H1 (cell line): ENCODE measurements around the gene COL25A1. TPM values are rescaled to one million over a fixed set of nuclear protein-coding genes. Genes with fewer than 3 reads are reported as not detected.

Source experiments
- CTCF ChIA-PET: fragments of 300-600 bp; sonication (Branson Sonifier 250); formaldehyde crosslinking; loops from one replicate; lab custom pipeline; 2021; ENCODE audit not compliant: partially characterized antibody; lab: Charles Lee
- POLR2A ChIA-PET: fragments of 300-600 bp; sonication (Branson Sonifier 250); formaldehyde crosslinking; loops from one replicate; lab custom pipeline; 2021; ENCODE audit warnings: inconsistent platforms; ENCODE audit not compliant: partially characterized antibody; lab: Charles Lee
- DNase-seq, 2 experiments: peaks; one replicate each; pipeline versions ENCODE4 v3.0.0 to v3.0.0-alpha.2; 2010 to 2022; ENCODE audit warnings: low spot score in 2 of 2, low read depth in 1 of 2, mixed read lengths in 1 of 2
- FAIRE-seq: peaks from 2 replicates; lab custom pipeline; 2011; peaks lifted over from hg19 to GRCh38; lab: Jason Lieb, UNC
- H2AFZ ChIP-seq: 2 replicates; pipeline ENCODE4 v1.8.1; 2012; ENCODE audit warnings: low read length, inconsistent platforms
- H2AK5ac ChIP-seq: 2 replicates; pipeline ENCODE4 v1.6.1; 2013; ENCODE audit warnings: low read depth, low read length
- H2BK120ac ChIP-seq: replicated peaks from 2 replicates; pipeline ENCODE3; 2013; ENCODE audit warnings: low read depth, low read length, inconsistent platforms
- H2BK12ac ChIP-seq: 2 replicates; pipeline ENCODE4 v1.6.1; 2013; ENCODE audit warnings: low read depth, low read length
- H2BK15ac ChIP-seq: 2 replicates; pipeline ENCODE4 v1.6.1; 2013; ENCODE audit warnings: low read length
- H2BK20ac ChIP-seq: 2 replicates; pipeline ENCODE4 v1.6.1; 2013; ENCODE audit warnings: low read length
- H2BK5ac ChIP-seq: 2 replicates; pipeline ENCODE4 v1.6.1; 2013; ENCODE audit warnings: low read depth, low read length
- H3K14ac ChIP-seq: 2 replicates; pipeline ENCODE4 v1.6.1; 2013; ENCODE audit warnings: inconsistent platforms; ENCODE audit not compliant: insufficient read length
- H3K18ac ChIP-seq: 2 replicates; pipeline ENCODE4 v1.6.1; 2013; ENCODE audit warnings: low read length; ENCODE audit errors: extremely low read depth
- H3K23ac ChIP-seq: 2 replicates; pipeline ENCODE4 v1.6.1; 2013; ENCODE audit warnings: inconsistent platforms; ENCODE audit not compliant: insufficient read length
- H3K23me2 ChIP-seq: 2 replicates; pipeline ENCODE4 v1.6.1; 2013; ENCODE audit warnings: low read depth, low read length
- H3K27ac ChIP-seq: 2 replicates; pipeline ENCODE4 v1.6.1; 2011; ENCODE audit warnings: low read depth, low read length, inconsistent platforms
- H3K27me3 ChIP-seq, 4 experiments: replicated peaks in 1 of 4; 1 replicate in 1 of 4; 2 replicates in 3 of 4; pipeline versions ENCODE4 v1.6.1 to v1.8.1; 2011 to 2013; ENCODE audit warnings: low read length in 3 of 4, mild to moderate bottlenecking in 3 of 4, inconsistent platforms in 2 of 4, mixed read lengths in 2 of 4, moderate library complexity in 1 of 4; ENCODE audit not compliant: control insufficient read depth in 3 of 4, insufficient read depth in 3 of 4; ENCODE audit errors: extremely low read depth in 1 of 4
- H3K36me3 ChIP-seq, 4 experiments: 2 replicates each; pipeline versions ENCODE4 v1.6.1 to v1.8.1; 2011 to 2013; ENCODE audit warnings: mild to moderate bottlenecking in 4 of 4, low read length in 3 of 4, moderate library complexity in 2 of 4, control low read depth in 1 of 4, inconsistent platforms in 1 of 4; ENCODE audit not compliant: insufficient read depth in 4 of 4, control insufficient read depth in 2 of 4
- H3K4ac ChIP-seq: replicated peaks from 2 replicates; pipeline ENCODE3; 2013; ENCODE audit warnings: low read length, low read depth, mixed read lengths, inconsistent platforms; ENCODE audit not compliant: insufficient read length
- H3K4me1 ChIP-seq, 4 experiments: replicated peaks in 1 of 4; 1 replicate in 1 of 4; 2 replicates in 3 of 4; pipeline versions ENCODE4 v1.6.1 to v1.8.1; 2011 to 2013; ENCODE audit warnings: low read length in 3 of 4, inconsistent platforms in 2 of 4, mixed read lengths in 1 of 4; ENCODE audit not compliant: insufficient read depth in 4 of 4, control insufficient read depth in 3 of 4
- H3K4me2 ChIP-seq, 2 experiments: 2 replicates each; pipeline versions ENCODE4 v1.6.1 to v1.8.1; 2011 to 2013; ENCODE audit warnings: low read depth in 2 of 2, low read length in 2 of 2, control low read depth in 1 of 2, inconsistent platforms in 1 of 2, mild to moderate bottlenecking in 1 of 2; ENCODE audit not compliant: insufficient read depth in 1 of 2
- H3K4me3 ChIP-seq, 4 experiments: fragments of 200-600, 300-600 bp in 1 of 4; sonication (generic), shearing (Covaris generic), sonication (Bioruptor Twin) in 1 of 4; 2 replicates each; pipeline versions ENCODE4 v1.5.1 to v1.8.1; 2011 to 2016; ENCODE audit warnings: low read length in 4 of 4, low read depth in 3 of 4, control low read depth in 2 of 4, inconsistent platforms in 2 of 4, mild to moderate bottlenecking in 2 of 4, mixed read lengths in 1 of 4, moderate library complexity in 1 of 4; ENCODE audit not compliant: insufficient read depth in 2 of 4; ENCODE audit errors: extremely low read depth in 1 of 4
- H3K56ac ChIP-seq: replicated peaks from 2 replicates; pipeline ENCODE3; 2013; ENCODE audit warnings: low read depth, mild to moderate bottlenecking, mixed read lengths, low read length, inconsistent platforms; ENCODE audit not compliant: insufficient read length
- H3K79me1 ChIP-seq: 2 replicates; pipeline ENCODE4 v1.6.1; 2013; ENCODE audit warnings: low read depth, low read length, control low read depth
- H3K79me2 ChIP-seq, 2 experiments: 2 replicates each; pipeline versions ENCODE4 v1.6.1 to v1.8.1; 2012 to 2013; ENCODE audit warnings: low read length in 2 of 2, mild to moderate bottlenecking in 2 of 2, inconsistent platforms in 1 of 2; ENCODE audit not compliant: insufficient read depth in 2 of 2, control insufficient read depth in 1 of 2
- H3K9ac ChIP-seq, 4 experiments: replicated peaks in 1 of 4; 1 replicate in 1 of 4; 2 replicates in 3 of 4; pipeline versions ENCODE4 v1.6.1 to v1.8.1; 2011 to 2013; ENCODE audit warnings: low read depth in 3 of 4, low read length in 3 of 4, control low read depth in 2 of 4, mild to moderate bottlenecking in 2 of 4, moderate library complexity in 2 of 4, inconsistent platforms in 1 of 4; ENCODE audit errors: extremely low read depth in 1 of 4
- H3K9me3 ChIP-seq, 2 experiments: 2 replicates each; pipeline versions ENCODE4 v1.6.1 to v1.8.1; 2012 to 2013; ENCODE audit warnings: mild to moderate bottlenecking in 2 of 2, moderate library complexity in 2 of 2, control low read depth in 1 of 2, inconsistent platforms in 1 of 2, low read depth in 1 of 2, low read length in 1 of 2, mixed read lengths in 1 of 2; ENCODE audit not compliant: insufficient read depth in 2 of 2
- H4K20me1 ChIP-seq, 2 experiments: replicated peaks in 1 of 2; 2 replicates each; pipeline versions ENCODE3 to v1.8.1; 2011 to 2013; ENCODE audit warnings: inconsistent platforms in 2 of 2, low read length in 2 of 2, mild to moderate bottlenecking in 1 of 2; ENCODE audit not compliant: insufficient read depth in 2 of 2, control insufficient read depth in 1 of 2
- H4K5ac ChIP-seq: 2 replicates; pipeline ENCODE4 v1.6.1; 2013; ENCODE audit warnings: low read length, low read depth, mixed read lengths, inconsistent platforms; ENCODE audit not compliant: insufficient read length
- H4K8ac ChIP-seq: 2 replicates; pipeline ENCODE4 v1.8.0; 2013; ENCODE audit warnings: mild to moderate bottlenecking, moderate library complexity, low read length, inconsistent platforms; ENCODE audit not compliant: insufficient read depth; ENCODE audit errors: extremely low read depth
- H4K91ac ChIP-seq: replicated peaks from 2 replicates; pipeline ENCODE3; 2013; ENCODE audit warnings: low read length, mixed read lengths, inconsistent platforms; ENCODE audit not compliant: insufficient read length
- NRF1 ChIP-seq: IDR thresholded peaks from 2 replicates; pipeline ENCODE4 v1.6.1; 2011; ENCODE audit warnings: mild to moderate bottlenecking, low read depth, low read length, improper control_type of control experiment
- RAD21 ChIP-seq, 2 experiments: IDR thresholded peaks in 1 of 2; conservative IDR thresholded peaks in 1 of 2; 2 replicates each; pipeline ENCODE4 v1.6.1; 2011; ENCODE audit warnings: low read depth in 2 of 2, low read length in 2 of 2, improper control_type of control experiment in 1 of 2, inconsistent platforms in 1 of 2, mild to moderate bottlenecking in 1 of 2, moderate library complexity in 1 of 2
- TEAD4 ChIP-seq: IDR thresholded peaks from 2 replicates; pipeline ENCODE4 v1.6.1; 2012; ENCODE audit warnings: low read depth, low read length, inconsistent platforms, mixed read lengths
- WGBS, 2 experiments: shearing (Covaris generic) in 1 of 2; methylation state at CpG; one replicate each; pipeline versions ENCODE4 v1.1.6 to v1.1.7; 2013 to 2015; ENCODE audit warnings: low lambda C conversion rate in 2 of 2, mixed read lengths in 2 of 2, inconsistent platforms in 1 of 2, low coverage in 1 of 2, missing lambda C conversion rate in 1 of 2; ENCODE audit not compliant: insufficient replicate concordance in 2 of 2, insufficient coverage in 1 of 2, insufficient read length in 1 of 2; ENCODE audit errors: extremely low coverage in 1 of 2, missing lambda C conversion rate in 1 of 2; 5-methylcytosine and 5-hydroxymethylcytosine counted together
- polyA plus RNA-seq, 7 experiments: library from polyadenylated mRNA; depleted of rRNA in 3 of 7; stranded (reverse) in 5 of 7; unstranded in 2 of 7; fragments of >200 nt in 5 of 7; fragments of 200-250 nt in 2 of 7; gene quantifications; 1 replicate in 5 of 7; 2 replicates in 1 of 7; 4 replicates in 1 of 7; pipeline versions ENCODE4 v1.2.1 to v1.2.3, GENCODE V29; 2011 to 2013; ENCODE audit warnings: missing spikeins in 2 of 7, mixed read lengths in 2 of 7
- total RNA-seq: library from RNA; stranded (reverse); fragmentation: NEBNext Ultra II Directional; extraction: Animal tissue kit (Norgen Biotek cat#: 25700); gene quantifications from 2 replicates; pipeline ENCODE4 v1.2.1, GENCODE V29; 2021

The COL25A1 gene
- total and polyA plus RNA-seq, 2 of the 8 experiments (the other 6 are each of a cell fraction or from before 2014, with no cell fraction given), result 1.1 to 8.3 TPM

DNA sequence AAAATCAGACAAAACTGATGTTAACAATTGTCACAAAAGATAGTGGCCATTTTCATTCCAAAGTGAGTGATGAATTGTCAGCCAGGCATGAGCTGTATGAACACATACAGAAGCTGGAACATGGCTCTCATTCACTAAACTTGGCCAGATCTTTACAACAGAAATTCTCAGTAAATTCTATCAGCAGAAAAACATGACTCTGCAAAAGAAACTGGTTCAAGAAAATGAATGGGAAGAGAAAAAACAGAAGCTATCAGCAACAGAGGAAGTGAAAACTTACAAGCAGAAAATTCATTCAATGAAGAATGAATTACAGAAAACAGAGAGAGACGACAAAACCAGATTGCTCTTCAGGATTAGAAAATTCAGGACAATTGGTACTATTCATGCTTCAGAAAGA, 249.6 kb downstream of the COL25A1 start:
- H3K18ac ChIP-seq, result no peak overlapping the region
- no peak overlapping the region for H4K5ac ChIP-seq
- no peak overlapping the region for H2AFZ ChIP-seq
- H3K27me3 ChIP-seq, result no peaks in the 10 kb centered on the region
- no peak overlapping the region for H4K8ac ChIP-seq
- H2BK5ac ChIP-seq, result no peak overlapping the region
- ChIA-PET POLR2A (no interaction called here), CTCF (interaction anchor here (1.2 to 1.3 kb wide), 2 partner anchors 15 to 241 kb away, joined by 3 to 7 read pairs; no protein-coding TSS in a partner anchor)
- H3K4ac ChIP-seq, result no peak overlapping the region
- FAIRE-seq (no peak), DNase-seq (no peak)
- no peak overlapping the region for H3K27ac ChIP-seq
- no peaks in the 10 kb centered on the region for H3K79me2 ChIP-seq
- no peak overlapping the region for H3K23ac ChIP-seq
- no peaks in the 10 kb centered on the region for H3K9me3 ChIP-seq
- H2BK20ac ChIP-seq, result no peak overlapping the region
- H3K4me1 ChIP-seq, result no peaks in the 10 kb centered on the region
- H3K4me2 ChIP-seq, result no peak overlapping the region
- H3K79me1 ChIP-seq, result no peaks in the 10 kb centered on the region
- H3K14ac ChIP-seq, result no peak overlapping the region
- H2BK12ac ChIP-seq, result no peak overlapping the region
- H2BK120ac ChIP-seq, result no peak overlapping the region
- 100% methylated on average over 1 of the region's 1 CpG; no CpG with 5 or more reads in 1 of the 2 experiments for WGBS, 2 experiments
- H3K36me3 ChIP-seq, result no peaks in the 10 kb centered on the region
- no peak overlapping the region for H4K91ac ChIP-seq
- no peak for TF ChIP-seq NRF1
- TF ChIP-seq TEAD4, result no peak
- TF ChIP-seq RAD21 (IDR thresholded peaks at IDR 0.05 in 1 of 2, conservative IDR thresholded peaks at IDR 0.05 in 1 of 2; ENCODE audit: low read depth in 2 of 2, low read length in 2 of 2), result no peak
- TF ChIP-seq, all 59 proteins: peak for 0
- Histone ChIP-seq H3K23me2 (no peaks in the 10 kb centered on the region), H3K9ac (no peak overlapping the region), H3K56ac (no peak overlapping the region), H4K20me1 (no peaks in the 10 kb centered on the region), H2BK15ac (no peak overlapping the region), H3K4me3 (no peak overlapping the region), H2AK5ac (no peak overlapping the region)
